GM12892 (cell line): Measurements from ENCODE around the gene ZNF821.

Source experiments
- POLR2AphosphoS5 ChIP-seq: IDR thresholded peaks from 2 replicates; pipeline ENCODE4 v1.6.1; 2011; ENCODE audit warnings: low read depth, low read length, control low read depth
- TAF1 ChIP-seq: IDR thresholded peaks from 2 replicates; pipeline ENCODE4 v1.6.1; 2011; ENCODE audit warnings: low read depth, mild to moderate bottlenecking, control low read depth, low read length, borderline replicate concordance

- TF ChIP-seq TAF1, result no peak
- no peak for TF ChIP-seq POLR2AphosphoS5
These were observed 35.4 kb downstream of the ZNF821 start for GRCh38 chr16:71848622-71849021.
